Tibial artery (tissue), 4 donors: Measurements from ENCODE around the gene CLIC3.

Experiments used
- DNase-seq, 2 donors: peaks; one replicate each; pipeline ENCODE4 v3.0.0-alpha.2; 2019
- H3K27ac ChIP-seq, 2 donors: fragments of 200-600 bp; sonication (generic) in 1 of 2; 1 replicate in 1 of 2; 2 replicates in 1 of 2; pipeline ENCODE4 v1.5.1; 2018 to 2019; ENCODE audit warnings: mild to moderate bottlenecking in 1 of 2
- H3K27me3 ChIP-seq, 2 donors: fragments of 200-600 bp; sonication (generic) in 1 of 2; one replicate each; pipeline versions ENCODE4 v1.5.1 to v1.6.0; 2016 to 2019
- H3K36me3 ChIP-seq, 3 donors: fragments of 200-600 bp; sonication (generic) in 2 of 3; one replicate each; pipeline ENCODE4 v1.5.1; 2016 to 2019; ENCODE audit warnings: mild to moderate bottlenecking in 2 of 3
- H3K4me1 ChIP-seq, 4 donors: fragments of 200-600 bp; sonication (generic) in 2 of 4; 1 replicate in 3 of 4; 2 replicates in 1 of 4; pipeline ENCODE4 v1.5.1; 2016 to 2019
- H3K4me3 ChIP-seq, 2 donors: fragments of 200-600 bp; sonication (generic) in 1 of 2; 1 replicate in 1 of 2; 2 replicates in 1 of 2; pipeline ENCODE4 v1.5.1; 2018 to 2019; ENCODE audit warnings: mild to moderate bottlenecking in 2 of 2
- H3K9me3 ChIP-seq, 3 donors: fragments of 200-600 bp; sonication (generic) in 1 of 3; one replicate each; pipeline ENCODE4 v1.5.1; 2016 to 2019
- CTCF ChIP-seq, 2 experiments: fragments of 200-600 bp in 1 of 2; fragments of 450-650 bp in 1 of 2; IDR thresholded peaks; one replicate each; pipeline ENCODE4 v1.5.1; 2017 to 2019; ENCODE audit warnings: antibody characterized with exemption in 2 of 2, mild to moderate bottlenecking in 1 of 2, moderate library complexity in 1 of 2
- intact Hi-C: fragments of 100-400 bp; cut with DNase I; formaldehyde crosslinking; loops from one replicate; pipeline ENCODE4 v1.15.0; 2023; ENCODE audit warnings: low total_unique reads

CLIC3 gene

GRCh38 chr9:137022662-137023008, 26.3 kb upstream of the CLIC3 start:
- Histone ChIP-seq H3K27ac (no peak overlapping the region), H3K4me3 (no peak overlapping the region), H3K9me3 (no peaks in the 10 kb centered on the region), H3K27me3 (no peaks in the 10 kb centered on the region), H3K36me3 (peaks cover 4 to 32% (median 6%) of the 10 kb centered on the region in 3 donors), H3K4me1 (peaks cover 0 to 23% (median 13%) of the 10 kb centered on the region in 4 donors)
- intact Hi-C loops, result no loop called here
- DNase-seq, result no peak
- TF ChIP-seq CTCF (IDR thresholded peaks at IDR 0.05), result no peak

GRCh38 chr9:137021979-137022661, 25.8 kb upstream of the CLIC3 start:
- TF ChIP-seq CTCF (IDR thresholded peaks at IDR 0.05), result no peak
- peaks cover 0 to 18% (median 8%) of the 10 kb centered on the region in 4 donors for H3K4me1 ChIP-seq
- no peak for DNase-seq
- H3K27ac ChIP-seq, result no peak overlapping the region
- peaks cover 9 to 37% (median 11%) of the 10 kb centered on the region in 3 donors for H3K36me3 ChIP-seq
- H3K9me3 ChIP-seq, result no peaks in the 10 kb centered on the region
- intact Hi-C loops, result no loop called here
- H3K4me3 ChIP-seq, result no peak overlapping the region
- H3K27me3 ChIP-seq, result no peaks in the 10 kb centered on the region

GRCh38 chr9:137021568-137021978, 25.2 kb upstream of the CLIC3 start:
- no peak for DNase-seq
- intact Hi-C loops, result no loop called here
- Histone ChIP-seq H3K36me3 (peaks cover 12 to 43% (median 16%) of the 10 kb centered on the region in 3 donors), H3K27ac (no peak overlapping the region), H3K4me1 (peaks cover 0 to 13% (median 2%) of the 10 kb centered on the region in 4 donors), H3K4me3 (no peak overlapping the region), H3K27me3 (no peaks in the 10 kb centered on the region), H3K9me3 (no peaks in the 10 kb centered on the region)
- no peak for TF ChIP-seq CTCF (IDR thresholded peaks at IDR 0.05)

GRCh38 chr9:137020771-137021567, 24.6 kb upstream of the CLIC3 start:
- Histone ChIP-seq H3K4me3 (no peak overlapping the region), H3K36me3 (peaks cover 13 to 49% (median 22%) of the 10 kb centered on the region in 3 donors), H3K27me3 (no peaks in the 10 kb centered on the region), H3K4me1 (peaks cover 0 to 7% (median 0%) of the 10 kb centered on the region in 4 donors), H3K9me3 (no peaks in the 10 kb centered on the region), H3K27ac (no peak overlapping the region)
- no peak for TF ChIP-seq CTCF (IDR thresholded peaks at IDR 0.05)
- intact Hi-C loops, result no loop called here
- no peak for DNase-seq

- intact Hi-C loops, result no loop called here
- H3K4me3 ChIP-seq, result no peak overlapping the region
- DNase-seq, result no peak
- H3K4me1 ChIP-seq, result no peaks in the 10 kb centered on the region
- H3K27ac ChIP-seq, result no peak overlapping the region
- H3K9me3 ChIP-seq, result no peaks in the 10 kb centered on the region
- H3K36me3 ChIP-seq, result peaks cover 22 to 58% (median 31%) of the 10 kb centered on the region in 3 donors
- no peak for TF ChIP-seq CTCF (IDR thresholded peaks at IDR 0.05)
- H3K27me3 ChIP-seq, result no peaks in the 10 kb centered on the region
These were observed 23.7 kb upstream of the CLIC3 start for GRCh38 chr9:137019891-137020683.
